ENCODE data around the gene ZNF138. TPM values are rescaled to one million over a fixed set of nuclear protein-coding genes. Genes with fewer than 3 reads are reported as not detected.

Gene ZNF138
- polyA plus RNA-seq, 1 donor (not counting 4 experiments of a cell fraction or from before 2014, with no cell fraction given) = 6.3 TPM

GRCh38 chr7:64875258-64875657 is 81.0 kb downstream of the ZNF138 start:
- H3K9me1 ChIP-seq (ENCODE audit: control insufficient read depth, extremely low read depth, insufficient read depth, low read length) = no peaks in the 10 kb centered on the region
- DNase-seq (ENCODE audit: low read depth, low spot score) = no peak
- no peaks in the 10 kb centered on the region for H3K4me1 ChIP-seq (ENCODE audit: control insufficient read depth, extremely low read depth, insufficient read depth, low read length)
- no peaks in the 10 kb centered on the region for H3K79me2 ChIP-seq (ENCODE audit: control insufficient read depth, insufficient read depth, low read length)
- no peaks in the 10 kb centered on the region for H4K20me1 ChIP-seq (ENCODE audit: control insufficient read depth, extremely low read depth, insufficient read depth, low read length)
- H2AFZ ChIP-seq (ENCODE audit: control insufficient read depth, low read length) = no peak overlapping the region
- H3K27me3 ChIP-seq (ENCODE audit: control insufficient read depth, extremely low read depth, insufficient read depth, low read length) = no peaks in the 10 kb centered on the region
- H3K36me3 ChIP-seq (ENCODE audit: control insufficient read depth in 2 of 2, extremely low read depth in 1 of 2, insufficient read depth in 2 of 2, low read length in 2 of 2) = no peaks in the 10 kb centered on the region
- TF ChIP-seq CTCF (optimal IDR thresholded peaks at IDR 0.05 in 1 of 3, IDR thresholded peaks at IDR 0.05 in 1 of 3, conservative IDR thresholded peaks at IDR 0.05 in 1 of 3; ENCODE audit: extremely low read depth in 1 of 3, insufficient read depth in 2 of 3, low read length in 3 of 3) = no peak
- no peak for TF ChIP-seq EZH2 (IDR thresholded peaks at IDR 0.05; ENCODE audit: low read length)
- H3K9me3 ChIP-seq (ENCODE audit: control insufficient read depth, low read depth, low read length) = peaks cover 11% of the 10 kb centered on the region
- no peak overlapping the region for H3K4me3 ChIP-seq (ENCODE audit: control insufficient read depth in 2 of 3, extremely low read depth in 1 of 3, insufficient read depth in 2 of 3, low read depth in 1 of 3, low read length in 3 of 3)
- dilution Hi-C loops (cut with MboI; ENCODE audit: extremely low pct_ligation_motif_present, low sequenced_read_pairs) = no loop called here
- no peak overlapping the region for H3K9ac ChIP-seq (ENCODE audit: control insufficient read depth, extremely low read depth, insufficient read depth, low read length)
- H3K4me2 ChIP-seq (ENCODE audit: control insufficient read depth, extremely low read depth, insufficient read depth, low read depth, low read length) = no peak overlapping the region
- no peak for FAIRE-seq
- H3K27ac ChIP-seq (ENCODE audit: control insufficient read depth, insufficient read depth, low read length) = no peak overlapping the region

- no peak for FAIRE-seq
- Histone ChIP-seq H3K9me1 (ENCODE audit: control insufficient read depth, extremely low read depth, insufficient read depth, low read length) (no peaks in the 10 kb centered on the region), H2AFZ (ENCODE audit: control insufficient read depth, low read length) (no peak overlapping the region), H3K79me2 (ENCODE audit: control insufficient read depth, insufficient read depth, low read length) (no peaks in the 10 kb centered on the region), H3K9ac (ENCODE audit: control insufficient read depth, extremely low read depth, insufficient read depth, low read length) (no peak overlapping the region), H4K20me1 (ENCODE audit: control insufficient read depth, extremely low read depth, insufficient read depth, low read length) (no peaks in the 10 kb centered on the region), H3K4me3 (ENCODE audit: control insufficient read depth in 2 of 3, extremely low read depth in 1 of 3, insufficient read depth in 2 of 3, low read depth in 1 of 3, low read length in 3 of 3) (no peak overlapping the region), H3K36me3 (ENCODE audit: control insufficient read depth in 2 of 2, extremely low read depth in 1 of 2, insufficient read depth in 2 of 2, low read length in 2 of 2) (no peaks in the 10 kb centered on the region), H3K4me1 (ENCODE audit: control insufficient read depth, extremely low read depth, insufficient read depth, low read length) (no peaks in the 10 kb centered on the region), H3K9me3 (ENCODE audit: control insufficient read depth, low read depth, low read length) (peaks cover 11% of the 10 kb centered on the region), H3K27ac (ENCODE audit: control insufficient read depth, insufficient read depth, low read length) (no peak overlapping the region), H3K27me3 (ENCODE audit: control insufficient read depth, extremely low read depth, insufficient read depth, low read length) (no peaks in the 10 kb centered on the region), H3K4me2 (ENCODE audit: control insufficient read depth, extremely low read depth, insufficient read depth, low read depth, low read length) (no peak overlapping the region)
- no peak for DNase-seq (ENCODE audit: low read depth, low spot score)
- TF ChIP-seq CTCF (optimal IDR thresholded peaks at IDR 0.05 in 1 of 3, IDR thresholded peaks at IDR 0.05 in 1 of 3, conservative IDR thresholded peaks at IDR 0.05 in 1 of 3; ENCODE audit: extremely low read depth in 1 of 3, insufficient read depth in 2 of 3, low read length in 3 of 3) = no peak
- TF ChIP-seq EZH2 (IDR thresholded peaks at IDR 0.05; ENCODE audit: low read length) = no peak
- dilution Hi-C loops (cut with MboI; ENCODE audit: extremely low pct_ligation_motif_present, low sequenced_read_pairs) = no loop called here
These were observed 81.6 kb downstream of the ZNF138 start for GRCh38 chr7:64875658-64876406.

Data from keratinocyte (primary cell).